Liver (tissue), 9 donors: ENCODE measurements around the gene HES6. TPM values are rescaled to one million over a fixed set of nuclear protein-coding genes. Genes with fewer than 3 reads are reported as not detected.

Experiments
- DNase-seq: peaks from one replicate; pipeline ENCODE4 v3.0.0-alpha.2; 2017; ENCODE audit warnings: low spot score
- H3K27ac ChIP-seq, 2 donors: one replicate each; pipeline ENCODE4 v1.7.0; 2013; ENCODE audit warnings: inconsistent platforms in 2 of 2, low read length in 2 of 2, control low read depth in 1 of 2, low read depth in 1 of 2, mild to moderate bottlenecking in 1 of 2
- H3K27me3 ChIP-seq, 4 donors: one replicate each; pipeline versions ENCODE4 v1.6.1 to v1.7.0; 2013; ENCODE audit warnings: low read length in 3 of 4, inconsistent platforms in 1 of 4, mild to moderate bottlenecking in 1 of 4, moderate library complexity in 1 of 4; ENCODE audit not compliant: control insufficient read depth in 4 of 4, insufficient read depth in 4 of 4
- H3K36me3 ChIP-seq, 4 donors: one replicate each; pipeline versions ENCODE4 v1.6.1 to v1.7.0; 2013; ENCODE audit warnings: low read length in 3 of 4, mild to moderate bottlenecking in 3 of 4, low read depth in 1 of 4, moderate library complexity in 1 of 4; ENCODE audit not compliant: control insufficient read depth in 4 of 4, insufficient read depth in 3 of 4
- H3K4me1 ChIP-seq, 4 donors: one replicate each; pipeline versions ENCODE4 v1.6.1 to v1.7.0; 2013; ENCODE audit warnings: low read length in 3 of 4, mild to moderate bottlenecking in 3 of 4, moderate library complexity in 1 of 4; ENCODE audit not compliant: control insufficient read depth in 4 of 4, insufficient read depth in 4 of 4
- H3K4me3 ChIP-seq, 3 donors: one replicate each; pipeline versions ENCODE4 v1.6.1 to v1.7.0; 2013; ENCODE audit warnings: low read length in 3 of 3, control low read depth in 1 of 3, low read depth in 1 of 3, mild to moderate bottlenecking in 1 of 3
- H3K9ac ChIP-seq, 2 donors: one replicate each; pipeline ENCODE4 v1.7.0; 2013; ENCODE audit warnings: low read length in 2 of 2, mild to moderate bottlenecking in 2 of 2, moderate library complexity in 2 of 2, control low read depth in 1 of 2, low read depth in 1 of 2
- H3K9me3 ChIP-seq, 4 donors: one replicate each; pipeline versions ENCODE4 v1.6.1 to v1.7.0; 2013; ENCODE audit warnings: low read length in 3 of 4; ENCODE audit not compliant: control insufficient read depth in 4 of 4
- CTCF ChIP-seq: fragments of 150-350 bp; IDR thresholded peaks from 2 replicates; pipeline ENCODE4 v1.5.1; 2017; ENCODE audit warnings: improper control_type of control experiment, low read depth, low read length; ENCODE audit not compliant: missing input control
- EGR1 ChIP-seq, 2 donors: IDR thresholded peaks; 2 replicates each; pipeline ENCODE4 v1.6.1; 2016 to 2018; ENCODE audit warnings: antibody characterized with exemption in 2 of 2, low read depth in 2 of 2
- FOXA1 ChIP-seq: IDR thresholded peaks from 2 replicates; pipeline ENCODE4 v1.6.1; 2016; ENCODE audit warnings: antibody characterized with exemption
- FOXA2 ChIP-seq: IDR thresholded peaks from 2 replicates; pipeline ENCODE4 v1.6.1; 2016; ENCODE audit warnings: antibody characterized with exemption
- GABPA ChIP-seq, 2 donors: IDR thresholded peaks in 1 of 2; conservative IDR thresholded peaks in 1 of 2; 2 replicates each; pipeline ENCODE4 v1.6.1; 2016; ENCODE audit warnings: antibody characterized with exemption in 2 of 2, mild to moderate bottlenecking in 1 of 2, moderate library complexity in 1 of 2
- HNF4A ChIP-seq, 2 donors: conservative IDR thresholded peaks; 2 replicates each; pipeline ENCODE4 v1.6.1; 2016; ENCODE audit warnings: antibody characterized with exemption in 2 of 2, mild to moderate bottlenecking in 2 of 2
- HNF4G ChIP-seq: IDR thresholded peaks from 2 replicates; pipeline ENCODE4 v1.6.1; 2016; ENCODE audit warnings: antibody characterized with exemption
- JUND ChIP-seq, 2 donors: IDR thresholded peaks; 2 replicates each; pipeline ENCODE4 v1.6.1; 2016; ENCODE audit warnings: antibody characterized with exemption in 2 of 2
- MAX ChIP-seq: IDR thresholded peaks from 2 replicates; pipeline ENCODE4 v1.6.1; 2016; ENCODE audit warnings: antibody characterized with exemption
- NR2F2 ChIP-seq: IDR thresholded peaks from 2 replicates; pipeline ENCODE4 v1.6.1; 2016; ENCODE audit warnings: antibody characterized with exemption
- RAD21 ChIP-seq, 2 donors: IDR thresholded peaks; 2 replicates each; pipeline ENCODE4 v1.6.1; 2016; ENCODE audit warnings: antibody characterized with exemption in 2 of 2, mild to moderate bottlenecking in 2 of 2
- RXRA ChIP-seq, 2 donors: IDR thresholded peaks; 2 replicates each; pipeline ENCODE4 v1.6.1; 2017 to 2018; ENCODE audit warnings: antibody characterized with exemption in 2 of 2, mild to moderate bottlenecking in 1 of 2
- SP1 ChIP-seq: IDR thresholded peaks from 2 replicates; pipeline ENCODE4 v1.6.1; 2018; ENCODE audit warnings: antibody characterized with exemption, mild to moderate bottlenecking
- TAF1 ChIP-seq: conservative IDR thresholded peaks from 2 replicates; pipeline ENCODE4 v1.6.1; 2016; ENCODE audit warnings: antibody characterized with exemption, mild to moderate bottlenecking
- YY1 ChIP-seq: IDR thresholded peaks from 2 replicates; pipeline ENCODE4 v1.6.1; 2016; ENCODE audit warnings: antibody characterized with exemption, mild to moderate bottlenecking
- WGBS: extraction: QIAGEN DNeasy Blood & Tissue Kit; methylation state at CpG from one replicate; pipeline ENCODE4 v1.1.7; 2013; 5-methylcytosine and 5-hydroxymethylcytosine counted together
- polyA plus RNA-seq, 2 donors: library from polyadenylated mRNA; stranded (reverse) in 1 of 2; unstranded in 1 of 2; fragments of 200-250 nt in 1 of 2; fragments of >200 nt in 1 of 2; fragmentation: Nextera tagmentation in 1 of 2; extraction: Ambion mirVana in 1 of 2; gene quantifications; one replicate each; pipeline versions ENCODE4 v1.2.1 to v1.2.3, GENCODE V29; 2013 to 2015
- total RNA-seq, 2 donors: library from RNA; depleted of rRNA; stranded (reverse); fragments of >200 nt; gene quantifications; one replicate each; pipeline ENCODE4 v1.2.3, GENCODE V29; 2014
- TF ChIP-seq, protein P1 (sequence below): IDR thresholded peaks from 2 replicates; pipeline ENCODE4 v1.6.1; 2016; ENCODE audit warnings: antibody characterized with exemption
- TF ChIP-seq, protein P2 (sequence below): IDR thresholded peaks from 2 replicates; pipeline ENCODE4 v1.6.1; 2016; ENCODE audit warnings: antibody characterized with exemption, mild to moderate bottlenecking
- TF ChIP-seq, protein P3 (sequence below): IDR thresholded peaks from 2 replicates; pipeline ENCODE4 v1.6.1; 2016; ENCODE audit warnings: antibody characterized with exemption
- donor health status: healthy.
- donor health status: healthy.
- donor health status: healthy.
- donor health status: healthy.
- donor health status: healthy.

Gene HES6
- total and polyA plus RNA-seq, 4 donors: 1.7 to 13.2 (median 2.6) TPM

GRCh38 chr2:238254095-238254723 is 14.4 kb upstream of the HES6 start:
- WGBS: 82% methylated on average over 4 of the region's 4 CpGs
- H3K36me3 ChIP-seq: peaks cover 13 to 83% (median 49%) of the 10 kb centered on the region in 4 donors
- no peaks in the 10 kb centered on the region for H3K27me3 ChIP-seq
- peaks cover 0 to 19% (median 14%) of the 10 kb centered on the region in 4 donors for H3K4me1 ChIP-seq
- DNase-seq: no peak
- H3K9ac ChIP-seq: no peak overlapping the region
- no peak overlapping the region for H3K27ac ChIP-seq
- H3K4me3 ChIP-seq: no peak overlapping the region
- no peaks in the 10 kb centered on the region for H3K9me3 ChIP-seq
- TF ChIP-seq CTCF: no peak
- TF ChIP-seq YY1: no peak
- TF ChIP-seq NR2F2: no peak
- TF ChIP-seq GABPA (IDR thresholded peaks at IDR 0.05 in 1 of 2, conservative IDR thresholded peaks at IDR 0.05 in 1 of 2): no peak

DNA sequence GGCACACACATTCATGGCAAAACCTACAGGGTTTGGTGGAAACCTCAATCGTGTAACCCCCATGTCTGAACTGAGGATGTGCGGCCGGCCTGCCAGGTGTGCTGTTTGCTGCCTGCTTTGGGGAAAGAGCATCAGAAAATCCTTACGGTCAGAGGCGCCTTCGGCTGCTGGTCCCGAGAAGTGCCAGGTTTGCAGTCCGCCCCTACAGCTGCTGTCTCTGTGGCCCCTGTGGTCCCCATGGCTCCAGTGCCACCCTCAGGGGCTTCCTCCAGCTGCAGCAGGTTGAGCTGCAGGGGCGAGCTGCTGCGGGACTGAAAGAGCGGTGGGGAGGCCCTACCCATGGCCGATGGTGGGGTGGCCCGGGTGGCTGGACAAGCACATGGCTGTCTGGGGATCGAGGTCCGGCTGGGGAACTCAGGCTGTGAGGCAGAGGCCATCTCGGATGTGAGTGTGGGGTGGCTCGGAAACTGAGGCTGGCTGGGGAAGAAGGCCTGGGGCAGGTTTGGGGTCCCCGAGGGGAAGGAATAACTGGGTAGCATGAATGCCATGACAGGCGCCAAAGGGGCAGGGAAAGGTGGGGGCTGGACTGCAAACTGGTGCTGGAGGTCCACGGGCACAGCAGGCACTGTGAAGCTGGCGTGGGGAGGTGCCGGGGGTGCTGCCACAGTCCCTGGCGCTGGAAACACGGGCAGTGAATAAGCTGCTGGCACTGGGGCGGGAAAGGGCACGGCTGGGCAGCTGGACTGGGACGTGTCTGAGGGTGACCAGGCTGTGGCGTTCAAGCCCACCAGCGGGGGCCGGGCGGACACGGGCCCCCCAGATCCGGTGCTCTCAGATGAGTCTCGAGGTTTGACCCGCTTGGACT is 13.2 kb upstream of the HES6 start:
- WGBS: 96% methylated on average over 35 of the region's 35 CpGs
- no peaks in the 10 kb centered on the region for H3K27me3 ChIP-seq
- TF ChIP-seq RXRA (IDR thresholded peaks at IDR 0.05) (no peak), HNF4G (no peak), NR2F2 (no peak), HNF4A (conservative IDR thresholded peaks at IDR 0.05) (no peak), YY1 (no peak), FOXA1 (no peak), JUND (IDR thresholded peaks at IDR 0.05) (no peak), SP1 (no peak), GABPA (IDR thresholded peaks at IDR 0.05 in 1 of 2, conservative IDR thresholded peaks at IDR 0.05 in 1 of 2) (no peak), RAD21 (IDR thresholded peaks at IDR 0.05) (no peak), EGR1 (IDR thresholded peaks at IDR 0.05; ENCODE audit: low read depth in 2 of 2) (no peak), TAF1 (no peak), FOXA2 (no peak), MAX (no peak), CTCF (no peak)
- TF ChIP-seq, protein P1, sequence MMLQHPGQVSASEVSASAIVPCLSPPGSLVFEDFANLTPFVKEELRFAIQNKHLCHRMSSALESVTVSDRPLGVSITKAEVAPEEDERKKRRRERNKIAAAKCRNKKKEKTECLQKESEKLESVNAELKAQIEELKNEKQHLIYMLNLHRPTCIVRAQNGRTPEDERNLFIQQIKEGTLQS: no peak
- TF ChIP-seq, protein P2, sequence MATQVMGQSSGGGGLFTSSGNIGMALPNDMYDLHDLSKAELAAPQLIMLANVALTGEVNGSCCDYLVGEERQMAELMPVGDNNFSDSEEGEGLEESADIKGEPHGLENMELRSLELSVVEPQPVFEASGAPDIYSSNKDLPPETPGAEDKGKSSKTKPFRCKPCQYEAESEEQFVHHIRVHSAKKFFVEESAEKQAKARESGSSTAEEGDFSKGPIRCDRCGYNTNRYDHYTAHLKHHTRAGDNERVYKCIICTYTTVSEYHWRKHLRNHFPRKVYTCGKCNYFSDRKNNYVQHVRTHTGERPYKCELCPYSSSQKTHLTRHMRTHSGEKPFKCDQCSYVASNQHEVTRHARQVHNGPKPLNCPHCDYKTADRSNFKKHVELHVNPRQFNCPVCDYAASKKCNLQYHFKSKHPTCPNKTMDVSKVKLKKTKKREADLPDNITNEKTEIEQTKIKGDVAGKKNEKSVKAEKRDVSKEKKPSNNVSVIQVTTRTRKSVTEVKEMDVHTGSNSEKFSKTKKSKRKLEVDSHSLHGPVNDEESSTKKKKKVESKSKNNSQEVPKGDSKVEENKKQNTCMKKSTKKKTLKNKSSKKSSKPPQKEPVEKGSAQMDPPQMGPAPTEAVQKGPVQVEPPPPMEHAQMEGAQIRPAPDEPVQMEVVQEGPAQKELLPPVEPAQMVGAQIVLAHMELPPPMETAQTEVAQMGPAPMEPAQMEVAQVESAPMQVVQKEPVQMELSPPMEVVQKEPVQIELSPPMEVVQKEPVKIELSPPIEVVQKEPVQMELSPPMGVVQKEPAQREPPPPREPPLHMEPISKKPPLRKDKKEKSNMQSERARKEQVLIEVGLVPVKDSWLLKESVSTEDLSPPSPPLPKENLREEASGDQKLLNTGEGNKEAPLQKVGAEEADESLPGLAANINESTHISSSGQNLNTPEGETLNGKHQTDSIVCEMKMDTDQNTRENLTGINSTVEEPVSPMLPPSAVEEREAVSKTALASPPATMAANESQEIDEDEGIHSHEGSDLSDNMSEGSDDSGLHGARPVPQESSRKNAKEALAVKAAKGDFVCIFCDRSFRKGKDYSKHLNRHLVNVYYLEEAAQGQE: no peak
- TF ChIP-seq, protein P3, sequence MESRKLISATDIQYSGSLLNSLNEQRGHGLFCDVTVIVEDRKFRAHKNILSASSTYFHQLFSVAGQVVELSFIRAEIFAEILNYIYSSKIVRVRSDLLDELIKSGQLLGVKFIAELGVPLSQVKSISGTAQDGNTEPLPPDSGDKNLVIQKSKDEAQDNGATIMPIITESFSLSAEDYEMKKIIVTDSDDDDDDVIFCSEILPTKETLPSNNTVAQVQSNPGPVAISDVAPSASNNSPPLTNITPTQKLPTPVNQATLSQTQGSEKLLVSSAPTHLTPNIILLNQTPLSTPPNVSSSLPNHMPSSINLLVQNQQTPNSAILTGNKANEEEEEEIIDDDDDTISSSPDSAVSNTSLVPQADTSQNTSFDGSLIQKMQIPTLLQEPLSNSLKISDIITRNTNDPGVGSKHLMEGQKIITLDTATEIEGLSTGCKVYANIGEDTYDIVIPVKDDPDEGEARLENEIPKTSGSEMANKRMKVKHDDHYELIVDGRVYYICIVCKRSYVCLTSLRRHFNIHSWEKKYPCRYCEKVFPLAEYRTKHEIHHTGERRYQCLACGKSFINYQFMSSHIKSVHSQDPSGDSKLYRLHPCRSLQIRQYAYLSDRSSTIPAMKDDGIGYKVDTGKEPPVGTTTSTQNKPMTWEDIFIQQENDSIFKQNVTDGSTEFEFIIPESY: no peak
- H3K4me3 ChIP-seq: no peak overlapping the region
- H3K36me3 ChIP-seq: peaks cover 13 to 75% (median 46%) of the 10 kb centered on the region in 4 donors
- H3K27ac ChIP-seq: no peak overlapping the region
- H3K4me1 ChIP-seq: peaks cover 0 to 13% (median 11%) of the 10 kb centered on the region in 4 donors
- DNase-seq: no peak
- H3K9ac ChIP-seq: no peak overlapping the region
- no peaks in the 10 kb centered on the region for H3K9me3 ChIP-seq
